CD4-positive, alpha-beta T cell treated with Interferon gamma for 1 hour (primary cell): ENCODE measurements around the gene CDC23.
A peak's percentile ranks its signal among the peaks of the same experiment; 100 is the strongest.
"Not testable (repeated sequence)": the region's sequence is repeated elsewhere in the genome, so short reads cannot be mapped to it uniquely, and the experiment has no call there.

Experiments
- DNase-seq: peaks from one replicate; pipeline ENCODE4 v3.0.0-alpha.2; 2020

CDC23 gene, protein sequence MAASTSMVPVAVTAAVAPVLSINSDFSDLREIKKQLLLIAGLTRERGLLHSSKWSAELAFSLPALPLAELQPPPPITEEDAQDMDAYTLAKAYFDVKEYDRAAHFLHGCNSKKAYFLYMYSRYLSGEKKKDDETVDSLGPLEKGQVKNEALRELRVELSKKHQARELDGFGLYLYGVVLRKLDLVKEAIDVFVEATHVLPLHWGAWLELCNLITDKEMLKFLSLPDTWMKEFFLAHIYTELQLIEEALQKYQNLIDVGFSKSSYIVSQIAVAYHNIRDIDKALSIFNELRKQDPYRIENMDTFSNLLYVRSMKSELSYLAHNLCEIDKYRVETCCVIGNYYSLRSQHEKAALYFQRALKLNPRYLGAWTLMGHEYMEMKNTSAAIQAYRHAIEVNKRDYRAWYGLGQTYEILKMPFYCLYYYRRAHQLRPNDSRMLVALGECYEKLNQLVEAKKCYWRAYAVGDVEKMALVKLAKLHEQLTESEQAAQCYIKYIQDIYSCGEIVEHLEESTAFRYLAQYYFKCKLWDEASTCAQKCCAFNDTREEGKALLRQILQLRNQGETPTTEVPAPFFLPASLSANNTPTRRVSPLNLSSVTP

GRCh38 chr5:138213161-138214029 lies at the start of gene CDC23:
Gene CDC23 (minus strand): TSS chr5:138213323. CDS start chr5:138213312, 11 bp downstream.
- peak; percentile 93 for DNase-seq

DNA sequence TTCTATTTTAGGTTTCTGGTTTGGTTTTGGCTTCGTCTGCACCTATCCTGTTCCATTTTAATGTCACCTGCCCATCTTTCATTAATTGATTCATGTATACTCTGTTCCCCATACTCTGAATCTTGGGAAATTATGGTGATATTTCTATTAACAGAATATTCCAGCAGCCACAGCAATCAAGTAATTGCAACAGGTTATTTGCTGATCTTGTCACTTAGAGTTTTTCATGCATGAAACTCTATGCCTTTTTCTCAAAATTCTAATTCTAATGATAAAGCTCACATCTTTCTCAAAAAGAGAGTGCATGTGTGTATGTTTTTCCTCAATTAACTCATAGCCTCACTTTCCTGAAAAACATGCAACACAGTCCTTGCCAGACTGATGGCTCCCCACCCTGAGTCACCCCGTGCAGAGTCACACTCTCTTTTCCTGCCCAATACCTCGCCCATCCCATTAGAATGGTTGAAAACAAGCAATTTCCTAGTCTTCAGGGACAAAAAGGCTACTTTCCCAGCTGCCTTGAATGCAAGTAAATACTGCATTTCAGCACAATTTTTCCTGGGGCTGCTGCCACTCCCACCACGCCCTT lies 45.7 kb upstream of the CDC23 start:
- no peak for DNase-seq

DNA sequence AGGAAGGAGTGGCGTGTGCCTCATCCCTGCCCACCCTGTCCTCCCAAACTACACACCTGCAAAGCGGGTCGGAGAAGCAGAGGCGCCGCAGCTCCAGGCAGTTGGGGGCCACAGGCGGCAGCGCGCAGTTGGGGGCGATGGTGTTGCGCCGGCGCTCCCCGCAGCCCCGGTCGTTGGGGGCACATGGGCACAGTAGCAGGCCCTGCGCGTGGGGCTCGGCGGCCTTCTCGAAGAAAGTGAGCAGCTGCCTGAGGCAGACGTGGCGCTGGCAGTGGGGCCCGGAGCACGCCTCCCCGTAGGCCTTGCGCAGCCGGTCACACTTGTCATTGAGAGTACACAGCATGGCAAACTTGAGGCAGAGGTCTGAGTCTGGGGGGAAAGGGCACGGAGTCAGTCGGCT lies 44.5 kb upstream of the CDC23 start:
- DNase-seq: no peak

DNA sequence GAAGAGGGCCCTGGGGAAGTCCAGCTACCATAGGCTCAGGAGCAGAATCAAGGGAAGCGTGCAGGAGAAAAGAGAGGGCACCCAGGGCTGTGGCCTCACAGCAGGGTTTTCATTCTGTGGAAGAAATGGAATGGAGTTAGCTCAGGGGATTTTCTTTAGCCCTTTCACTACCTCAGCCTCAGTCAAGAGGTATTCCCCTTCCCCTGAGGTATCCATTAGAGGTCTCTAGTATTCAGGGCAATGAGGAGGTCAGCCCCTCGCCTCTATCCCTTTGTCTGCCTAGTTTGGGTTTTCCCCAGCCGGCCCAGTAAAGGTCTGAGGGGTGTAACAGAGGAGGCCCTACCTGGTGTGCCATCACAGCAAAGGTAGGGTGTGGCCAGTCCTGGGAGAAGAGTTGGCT lies 39.8 kb upstream of the CDC23 start:
- DNase-seq: no peak

DNA sequence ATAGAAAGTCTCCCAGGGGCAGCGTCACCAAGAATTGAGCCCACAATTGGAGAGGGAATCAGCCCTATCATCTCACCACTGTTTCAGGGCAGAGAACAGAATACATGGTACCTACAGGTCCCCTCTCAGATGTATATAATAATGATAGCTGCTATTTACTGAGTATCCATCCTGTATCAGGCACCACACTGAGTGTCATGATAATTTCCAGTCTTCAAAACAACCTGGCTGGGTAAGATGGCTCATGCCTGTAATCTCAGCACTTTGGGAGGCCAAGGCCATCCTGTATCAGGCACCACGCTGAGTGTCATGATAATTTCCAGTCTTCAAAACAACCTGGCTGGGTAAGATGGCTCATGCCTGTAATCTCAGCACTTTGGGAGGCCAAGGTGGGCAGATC lies 34.7 kb upstream of the CDC23 start:
- DNase-seq: not testable (repeated sequence)

- DNase-seq: no peak
Observed at GRCh38 chr5:138246822-138247221, 33.7 kb upstream of the CDC23 start.

DNA sequence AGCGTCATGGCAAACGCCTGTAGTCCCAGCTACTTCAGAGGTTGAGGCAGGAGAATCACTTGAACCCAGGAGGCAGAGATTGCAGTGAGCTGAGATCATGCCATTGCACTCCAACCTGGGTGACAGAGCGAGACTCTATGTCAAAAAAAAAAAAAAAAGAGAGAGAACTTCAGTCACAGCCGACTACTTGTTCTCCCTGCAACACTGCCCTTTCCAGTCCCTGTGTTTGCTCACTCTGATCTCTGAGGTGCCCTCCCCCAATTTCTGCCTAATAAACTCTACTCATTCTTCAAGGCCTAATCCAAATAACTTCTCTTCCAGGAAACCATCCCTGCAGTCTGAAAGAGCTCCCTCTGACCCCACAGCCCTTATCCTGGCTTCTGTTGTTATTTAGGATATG lies 33.2 kb upstream of the CDC23 start:
- DNase-seq: no peak

DNA sequence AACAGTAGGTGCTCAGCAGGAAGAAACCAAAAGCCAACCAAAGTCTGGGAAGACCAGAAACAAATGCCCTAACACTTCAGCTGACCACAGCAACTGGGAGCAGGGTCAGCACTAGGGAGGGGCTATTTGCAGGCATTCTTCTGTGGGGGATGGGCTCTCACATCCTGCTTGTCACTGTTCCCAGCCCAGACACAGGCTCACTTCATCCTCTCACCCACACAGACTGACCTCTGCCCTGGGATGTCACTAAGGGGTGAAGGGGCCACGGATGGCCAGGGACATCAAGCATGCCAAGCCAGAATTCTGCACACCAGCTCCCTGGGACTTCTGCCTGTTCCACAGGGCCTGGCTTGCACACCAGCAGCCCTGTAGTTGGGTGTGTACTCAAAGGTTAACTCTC lies 32.6 kb upstream of the CDC23 start:
- DNase-seq: no peak

DNA sequence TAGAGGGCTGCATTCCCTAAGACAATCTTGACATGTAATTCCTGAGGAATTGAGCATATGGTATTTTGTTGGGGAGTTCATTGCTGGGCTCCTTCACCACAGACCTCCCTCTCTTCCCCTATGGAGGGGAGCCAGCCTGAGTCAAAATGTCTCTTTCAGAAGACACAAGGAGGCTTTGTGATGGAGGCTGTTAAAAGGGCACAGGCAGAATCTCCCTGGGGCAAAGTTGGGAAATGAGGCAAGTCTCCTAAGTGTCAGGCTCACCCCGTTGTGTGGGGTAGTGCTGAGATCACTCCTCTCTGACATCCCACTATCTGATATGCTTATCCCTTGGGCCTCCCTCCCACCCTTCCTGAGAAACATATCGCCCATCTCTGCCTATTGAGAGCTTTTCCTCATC lies 30.7 kb upstream of the CDC23 start:
- no peak for DNase-seq

DNA sequence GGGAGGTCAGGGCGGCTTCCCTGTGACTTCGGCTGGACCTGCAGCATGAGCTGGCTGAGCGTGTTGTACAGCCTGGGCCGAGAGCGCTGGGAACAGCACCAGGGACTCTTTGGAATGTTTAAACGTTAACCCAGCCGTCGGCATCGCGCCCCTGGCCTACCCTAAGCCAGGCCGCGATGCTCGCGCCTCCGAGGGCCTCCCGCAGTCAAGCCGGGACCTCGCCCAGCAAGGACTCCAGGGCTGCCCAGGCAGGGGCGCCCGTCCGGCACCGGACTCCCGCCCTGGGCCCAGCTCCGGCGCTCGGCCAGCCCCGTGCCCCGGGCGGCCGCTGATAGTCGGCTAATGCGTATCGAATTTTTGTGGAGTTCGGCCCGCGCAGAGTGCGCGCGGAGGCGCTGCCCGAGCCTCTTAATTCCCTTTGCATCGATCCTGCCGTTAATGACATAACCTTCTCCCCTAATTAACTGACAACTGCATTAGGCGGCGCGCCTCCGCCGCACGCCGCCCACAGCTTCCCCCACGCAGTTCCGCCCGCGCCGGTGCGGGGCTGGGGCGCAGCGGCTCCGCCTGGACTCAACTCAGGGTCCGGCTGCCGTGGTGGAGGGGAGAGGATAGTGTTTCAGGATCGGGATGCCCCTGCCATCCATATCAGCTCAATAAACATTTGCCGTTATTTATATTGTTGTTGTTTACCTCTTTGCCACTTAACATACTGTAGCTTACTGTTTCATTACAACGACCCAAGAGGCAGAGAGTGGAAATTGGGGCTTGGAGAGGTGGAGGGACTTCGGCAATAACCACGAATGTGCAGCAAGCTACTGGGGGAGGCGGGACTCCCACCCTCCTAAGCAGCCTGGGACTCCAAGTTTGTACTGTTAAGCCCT lies 28.8 kb upstream of the CDC23 start:
- no peak for DNase-seq

DNA sequence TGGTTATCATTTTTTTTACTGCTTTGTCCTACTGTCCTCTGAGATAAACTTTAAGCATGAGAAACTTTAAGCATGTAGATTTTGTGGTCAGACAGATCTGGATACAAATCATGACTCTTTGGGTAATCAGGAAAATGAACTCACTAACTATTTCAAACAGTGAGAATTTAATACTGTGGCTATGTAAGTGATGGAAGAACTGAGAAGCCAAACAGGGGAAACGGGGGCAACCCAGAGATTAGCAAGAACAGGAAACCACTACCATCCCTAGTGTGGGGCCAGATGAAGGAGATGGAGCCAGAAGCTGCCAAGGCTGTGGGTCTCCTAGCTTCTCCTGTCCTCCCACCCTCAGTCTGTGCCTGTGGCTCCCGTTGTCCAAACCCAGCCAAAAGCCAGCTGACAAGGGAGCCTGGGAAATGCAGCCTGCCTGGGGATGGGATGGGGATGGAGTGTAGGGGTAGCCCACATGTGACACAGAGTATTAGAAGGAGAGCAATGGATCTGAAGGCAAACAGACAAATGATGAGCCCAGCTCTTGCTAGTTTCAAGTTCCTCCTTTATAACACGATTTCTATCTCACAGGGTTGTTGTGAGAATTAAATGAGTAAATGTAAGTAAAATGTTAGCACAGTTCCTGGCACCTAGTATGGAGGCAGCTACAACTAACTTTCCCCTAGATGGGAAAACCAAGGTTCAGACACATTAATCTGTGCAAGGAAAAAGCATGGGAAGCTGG lies 27.7 kb upstream of the CDC23 start:
- DNase-seq: no peak

DNA sequence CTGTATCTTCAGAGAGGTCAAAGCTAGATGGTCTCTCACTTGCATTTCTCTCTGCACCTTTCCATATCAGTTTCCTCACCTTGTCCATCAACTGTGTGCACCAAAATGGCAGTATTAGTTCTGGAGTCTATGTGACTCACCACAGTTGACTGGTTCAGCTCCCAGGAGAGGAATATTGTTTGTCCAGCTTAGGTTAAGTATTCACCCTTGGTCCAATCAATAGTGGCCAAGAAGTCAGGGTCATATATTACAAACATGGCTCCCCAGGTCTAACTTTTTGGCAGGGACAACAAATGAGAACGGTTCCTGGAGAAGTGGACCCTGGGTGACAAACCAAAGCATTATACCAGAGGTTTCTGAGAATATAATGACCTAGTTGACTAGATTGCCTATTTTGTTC lies 24.9 kb upstream of the CDC23 start:
- DNase-seq: no peak

- no peak for DNase-seq
Observed at GRCh38 chr5:138234651-138235050, 21.5 kb upstream of the CDC23 start.

- no peak for DNase-seq
Observed at GRCh38 chr5:138233280-138233679, 20.2 kb upstream of the CDC23 start.

DNA sequence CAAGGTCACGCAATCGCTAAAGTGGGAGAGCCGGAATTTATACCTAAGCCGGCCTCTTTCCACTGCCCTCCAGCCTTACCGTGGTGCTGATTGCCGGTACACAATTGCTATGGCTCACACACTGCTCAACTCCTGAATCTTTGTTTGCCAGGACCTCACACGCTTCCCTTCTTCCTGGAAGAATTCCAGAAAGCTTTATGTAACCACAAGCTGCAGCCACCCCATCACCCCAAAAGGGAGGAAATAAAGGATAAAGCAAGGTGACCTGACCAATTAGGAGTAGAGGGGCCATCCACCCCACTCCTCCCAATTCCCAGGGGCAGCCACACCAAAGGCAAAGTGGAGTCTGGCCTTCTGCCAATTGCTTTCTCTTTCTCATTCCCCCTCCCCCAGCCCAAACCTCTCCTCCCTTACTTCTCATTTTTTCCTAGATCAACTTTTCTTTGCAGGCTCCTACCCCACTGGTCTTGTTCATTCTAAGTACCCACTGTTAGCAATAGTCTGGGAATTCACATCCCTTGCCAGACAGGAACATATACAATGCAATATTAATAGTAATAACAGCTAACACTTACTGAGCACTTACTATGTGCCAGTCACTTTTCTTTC lies 18.0 kb upstream of the CDC23 start:
- no peak for DNase-seq

GRCh38 chr5:138230261-138230660 lies 17.1 kb upstream of the CDC23 start:
- DNase-seq: no peak

DNA sequence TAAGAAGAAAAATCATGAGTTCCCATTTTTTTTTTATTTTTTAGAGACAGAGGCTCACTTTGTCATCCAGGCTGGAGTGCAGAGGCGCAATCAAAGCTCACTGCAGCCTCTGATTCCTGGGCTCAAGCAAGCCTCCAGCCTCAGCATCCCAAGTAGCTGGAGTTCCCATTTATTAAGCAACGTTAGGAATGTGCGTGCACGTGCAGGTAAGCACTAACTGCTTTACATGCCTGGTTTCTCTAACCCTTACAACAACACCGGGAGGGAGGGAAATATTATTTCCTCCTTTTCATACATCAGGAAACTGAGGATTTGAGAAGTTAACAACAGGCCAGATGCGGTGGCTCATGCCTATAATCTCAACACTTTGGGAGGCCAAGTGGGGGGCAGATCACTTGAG lies 16.3 kb upstream of the CDC23 start:
- DNase-seq: no peak

- no peak for DNase-seq
Observed at GRCh38 chr5:138226910-138227309, 13.8 kb upstream of the CDC23 start.

DNA sequence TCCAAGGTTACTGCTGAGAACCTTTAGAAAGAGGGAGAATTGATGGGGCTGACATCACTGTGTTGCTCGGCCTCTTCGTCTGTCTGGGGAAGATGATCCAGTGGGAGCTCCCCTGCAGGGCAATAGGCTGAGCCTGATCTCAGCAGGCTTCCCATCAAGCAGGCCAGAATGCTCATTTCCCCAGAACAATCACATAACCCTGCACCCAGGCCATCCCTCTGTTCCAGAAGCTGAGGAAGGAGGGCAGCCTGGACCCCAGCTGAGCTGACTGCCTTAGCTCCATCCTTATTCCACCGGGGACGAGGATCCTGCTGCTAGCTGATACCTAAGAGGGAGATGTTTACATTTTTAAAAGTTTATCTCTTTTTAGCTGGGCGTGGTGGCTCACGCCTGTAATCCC lies 11.6 kb upstream of the CDC23 start:
- DNase-seq: no peak

- no peak for DNase-seq
Observed at GRCh38 chr5:138223532-138223931, 10.4 kb upstream of the CDC23 start.

- no peak for DNase-seq
Observed at GRCh38 chr5:138216799-138217198, 3.7 kb upstream of the CDC23 start.
